ENCODE measurements around the gene SORBS1. TPM values are rescaled to one million over a fixed set of nuclear protein-coding genes. Genes with fewer than 3 reads are reported as not detected.

Gene SORBS1
- total RNA-seq, 1 donor from 2014 or later, result 0.77 TPM

DNA sequence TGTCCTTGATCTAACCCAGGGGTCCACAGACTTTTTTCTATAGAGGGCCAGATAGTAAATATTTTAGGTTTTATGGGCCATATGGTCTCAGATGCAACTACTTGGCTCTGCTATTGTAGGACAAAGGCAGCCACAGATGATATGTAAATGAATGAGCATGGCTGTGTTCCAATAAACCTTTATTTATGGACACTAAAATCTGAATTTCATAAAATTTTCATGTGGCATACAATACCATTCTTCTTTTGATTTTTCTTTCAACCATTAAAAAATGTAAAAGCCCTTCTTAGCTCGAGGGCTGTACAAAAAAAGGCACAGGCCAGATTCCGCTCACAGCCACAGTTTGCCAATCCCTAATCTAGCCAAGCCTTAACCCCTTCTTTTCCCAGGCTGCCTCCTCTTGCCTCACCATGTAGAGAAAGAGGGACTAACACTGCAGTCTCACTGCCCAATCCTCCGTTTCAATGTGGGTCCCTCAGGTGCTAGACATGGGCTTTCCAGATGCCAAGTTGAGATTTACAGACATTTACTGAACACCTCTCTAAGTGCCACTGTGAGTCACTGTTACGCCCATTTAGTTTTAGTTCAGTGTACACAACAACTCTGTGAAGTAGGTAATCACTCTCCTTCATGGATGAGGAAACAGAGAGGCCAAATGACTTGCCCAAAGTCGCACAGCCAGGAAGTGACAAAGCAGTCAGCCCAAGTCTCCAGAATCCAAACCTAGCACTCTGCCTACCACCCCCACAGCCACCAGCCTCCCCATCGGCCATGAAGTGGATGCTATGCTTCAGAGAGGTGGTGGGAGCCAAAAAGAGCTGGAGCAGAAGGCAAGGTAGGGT lies 137.8 kb downstream of the SORBS1 start:
- H3K27ac Mint-ChIP-seq, result no peak overlapping the region
- no peaks in the 10 kb centered on the region for H3K4me1 Mint-ChIP-seq
- peaks cover 12% of the 10 kb centered on the region for H3K27me3 Mint-ChIP-seq
- no peak for DNase-seq
- intact Hi-C loops (cut with micrococcal nuclease), result no loop called here
- H3K36me3 Mint-ChIP-seq (ENCODE audit: low read depth), result no peaks in the 10 kb centered on the region
- H3K9me3 Mint-ChIP-seq, result no peaks in the 10 kb centered on the region
- no peak overlapping the region for H3K4me3 Mint-ChIP-seq

DNA sequence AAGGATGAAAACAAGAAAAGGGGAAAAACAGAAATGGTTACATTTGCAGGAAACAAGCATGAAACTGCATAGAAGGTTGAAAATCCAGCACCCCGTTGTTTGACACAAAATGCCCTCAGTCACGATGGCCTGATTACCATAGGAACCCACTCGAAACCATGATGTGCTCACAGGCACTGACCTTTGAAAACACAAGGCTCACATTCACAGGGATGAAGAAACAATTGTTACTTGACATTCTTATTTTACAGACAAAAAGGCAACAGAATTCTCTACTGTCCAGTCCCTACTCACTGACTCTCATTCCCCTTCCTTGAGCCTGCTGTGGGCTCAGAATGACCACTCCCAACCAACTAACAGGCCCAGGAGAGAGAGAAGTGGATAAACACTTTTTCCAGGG lies 138.9 kb downstream of the SORBS1 start:
- H3K4me3 Mint-ChIP-seq, result no peak overlapping the region
- no peaks in the 10 kb centered on the region for H3K36me3 Mint-ChIP-seq (ENCODE audit: low read depth)
- peaks cover 10% of the 10 kb centered on the region for H3K27me3 Mint-ChIP-seq
- intact Hi-C loops (cut with micrococcal nuclease), result no loop called here
- no peaks in the 10 kb centered on the region for H3K4me1 Mint-ChIP-seq
- DNase-seq, result no peak
- H3K9me3 Mint-ChIP-seq, result no peaks in the 10 kb centered on the region
- no peak overlapping the region for H3K27ac Mint-ChIP-seq

DNA sequence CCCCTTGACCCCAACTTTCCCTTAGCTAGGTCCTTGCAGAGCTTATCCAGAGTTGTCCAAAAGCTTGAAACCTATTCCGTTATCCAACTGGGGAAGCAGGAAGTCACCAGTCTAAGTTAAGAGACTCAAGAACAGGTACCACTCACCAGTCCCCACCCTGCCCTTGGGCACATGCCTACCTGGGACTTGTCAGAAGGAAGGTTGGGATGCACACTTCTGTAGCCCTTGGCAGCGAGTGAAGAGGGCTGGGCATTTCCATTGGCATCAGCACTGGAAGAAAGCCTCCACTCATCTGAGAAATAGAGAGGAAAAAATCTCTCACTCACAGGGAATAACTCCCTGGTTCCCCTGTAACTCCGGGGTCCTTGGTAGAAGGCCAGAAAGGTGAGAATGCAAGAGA lies 139.4 kb downstream of the SORBS1 start:
- intact Hi-C loops (cut with micrococcal nuclease), result no loop called here
- Mint-ChIP-seq H3K36me3 (ENCODE audit: low read depth) (no peaks in the 10 kb centered on the region), H3K27me3 (peaks cover 10% of the 10 kb centered on the region), H3K4me1 (no peaks in the 10 kb centered on the region), H3K27ac (no peak overlapping the region), H3K4me3 (no peak overlapping the region), H3K9me3 (no peaks in the 10 kb centered on the region)
- DNase-seq, result no peak

DNA sequence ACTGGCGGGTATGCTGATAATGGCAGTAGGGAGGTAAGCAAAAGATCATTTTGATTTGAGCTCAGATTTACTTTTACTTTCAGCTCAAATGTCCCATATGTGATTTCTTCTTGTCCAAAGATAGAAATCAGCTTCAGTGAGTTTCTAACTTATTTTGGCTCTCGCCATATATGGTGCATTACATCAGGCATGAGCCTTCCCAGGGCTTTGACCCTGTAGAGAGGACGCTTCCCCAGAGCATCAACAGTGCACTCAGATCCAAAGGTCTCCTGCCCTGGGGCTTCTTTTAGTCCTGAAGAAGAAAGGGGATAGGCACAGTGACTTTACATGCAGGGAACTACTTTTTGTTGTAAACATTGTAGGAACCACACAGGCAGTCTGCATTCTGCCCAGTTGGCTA lies 141.8 kb downstream of the SORBS1 start:
- Mint-ChIP-seq H3K27ac (no peak overlapping the region), H3K4me1 (no peaks in the 10 kb centered on the region), H3K9me3 (no peaks in the 10 kb centered on the region), H3K4me3 (no peak overlapping the region), H3K36me3 (ENCODE audit: low read depth) (no peaks in the 10 kb centered on the region), H3K27me3 (peaks cover 8% of the 10 kb centered on the region)
- intact Hi-C loops (cut with micrococcal nuclease), result no loop called here
- DNase-seq, result no peak

DNA sequence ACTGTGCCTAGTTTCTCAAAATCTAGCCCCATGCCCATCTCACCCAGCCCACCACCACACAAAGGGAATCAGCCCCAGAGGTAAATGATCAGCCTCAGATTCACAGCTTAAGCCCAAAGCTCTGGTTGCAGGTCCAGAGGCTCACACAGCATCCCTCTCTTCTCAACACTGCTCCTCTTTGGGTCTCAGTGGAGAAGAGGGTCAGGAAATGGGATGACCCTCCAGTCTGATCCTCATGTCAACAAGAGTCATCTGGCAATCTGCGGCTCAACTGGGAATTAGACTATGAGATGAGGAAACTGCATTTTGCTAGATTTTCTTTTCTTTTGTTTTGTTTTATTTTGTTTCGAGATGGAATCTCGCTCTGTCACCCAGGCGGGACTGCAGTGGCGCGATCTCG lies 144.2 kb downstream of the SORBS1 start:
- intact Hi-C loops (cut with micrococcal nuclease), result no loop called here
- no peak for DNase-seq
- H3K9me3 Mint-ChIP-seq, result no peaks in the 10 kb centered on the region
- no peaks in the 10 kb centered on the region for H3K36me3 Mint-ChIP-seq (ENCODE audit: low read depth)
- no peaks in the 10 kb centered on the region for H3K4me1 Mint-ChIP-seq
- no peak overlapping the region for H3K27ac Mint-ChIP-seq
- H3K4me3 Mint-ChIP-seq, result no peak overlapping the region
- H3K27me3 Mint-ChIP-seq, result peaks cover 8% of the 10 kb centered on the region

DNA sequence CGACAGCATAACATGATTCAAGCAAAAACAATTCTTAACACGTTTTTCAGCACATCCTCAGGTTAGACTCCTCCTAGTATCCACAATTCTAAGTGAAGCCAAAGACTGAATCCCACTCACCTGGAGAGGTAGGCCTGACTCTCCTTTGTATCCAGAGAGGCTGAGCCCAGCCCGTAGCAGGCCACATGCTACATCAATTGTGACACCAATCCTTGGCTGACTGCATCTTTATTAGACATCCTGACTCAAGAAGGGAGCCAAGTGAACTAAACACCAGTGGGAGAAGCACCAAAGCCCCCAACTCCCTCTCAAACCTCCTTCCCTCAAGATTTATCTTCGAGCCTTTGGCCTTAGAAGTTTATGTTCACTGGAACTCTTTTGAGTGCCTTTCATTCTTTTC lies 144.9 kb downstream of the SORBS1 start:
- no peak overlapping the region for H3K27ac Mint-ChIP-seq
- no peaks in the 10 kb centered on the region for H3K9me3 Mint-ChIP-seq
- intact Hi-C loops (cut with micrococcal nuclease), result no loop called here
- H3K4me3 Mint-ChIP-seq, result no peak overlapping the region
- H3K4me1 Mint-ChIP-seq, result no peaks in the 10 kb centered on the region
- DNase-seq, result no peak
- no peaks in the 10 kb centered on the region for H3K36me3 Mint-ChIP-seq (ENCODE audit: low read depth)
- peaks cover 5% of the 10 kb centered on the region for H3K27me3 Mint-ChIP-seq

DNA sequence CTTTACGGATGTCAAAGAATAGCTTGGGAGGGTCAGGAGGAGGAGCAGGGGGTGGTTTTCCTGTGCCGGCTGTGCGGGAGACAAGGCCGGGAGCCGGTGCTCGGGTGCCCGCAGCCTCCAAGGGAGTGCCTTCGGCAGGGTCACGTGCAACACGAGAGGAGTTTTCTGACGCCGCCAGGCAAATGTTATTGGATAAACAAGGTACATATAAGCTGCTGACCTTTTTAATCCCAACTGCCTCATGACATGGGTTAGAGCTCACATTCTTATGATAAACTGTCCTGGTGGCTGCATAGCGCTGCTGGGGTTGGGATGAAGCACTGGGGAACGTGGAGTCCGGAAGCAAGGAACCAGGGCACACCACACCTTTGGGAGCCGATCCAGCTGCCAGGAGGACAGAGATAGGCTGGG lies 145.5 kb downstream of the SORBS1 start:
- Mint-ChIP-seq H3K36me3 (ENCODE audit: low read depth) (no peaks in the 10 kb centered on the region), H3K4me1 (no peaks in the 10 kb centered on the region), H3K27me3 (peaks cover 5% of the 10 kb centered on the region), H3K9me3 (no peaks in the 10 kb centered on the region), H3K4me3 (no peak overlapping the region), H3K27ac (no peak overlapping the region)
- no peak for DNase-seq
- intact Hi-C loops (cut with micrococcal nuclease), result no loop called here

DNA sequence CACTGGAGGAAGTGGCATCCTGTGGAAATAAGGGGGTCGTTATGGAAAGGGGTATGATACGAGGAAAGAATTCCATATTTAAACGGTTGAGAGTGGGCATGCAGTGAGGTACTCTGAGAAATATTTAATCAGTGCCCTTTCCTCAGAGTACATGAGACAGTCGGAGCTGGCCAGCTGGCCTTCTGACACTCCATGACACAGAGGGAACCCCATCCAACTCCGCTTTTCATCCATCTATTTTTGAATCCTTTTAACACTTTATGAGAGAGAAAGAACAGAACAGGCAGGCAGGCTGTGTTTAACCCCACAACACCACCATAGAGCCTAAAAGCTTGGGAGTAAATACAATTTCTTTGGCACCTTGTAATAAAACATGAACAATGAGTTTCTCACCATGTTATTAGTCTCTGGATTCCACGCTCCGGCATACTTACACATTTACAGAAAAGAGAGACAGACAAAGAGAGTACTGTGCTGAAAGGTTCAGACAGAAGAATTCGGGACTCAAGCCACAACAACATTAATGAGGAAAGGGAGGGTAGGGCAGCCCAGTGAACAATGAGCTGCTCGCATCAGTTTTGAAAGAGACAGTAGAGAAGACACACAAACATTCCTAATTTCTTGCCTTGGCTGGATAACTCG lies 146.2 kb downstream of the SORBS1 start:
- DNase-seq, result no peak
- Mint-ChIP-seq H3K4me1 (no peaks in the 10 kb centered on the region), H3K9me3 (no peaks in the 10 kb centered on the region), H3K4me3 (no peak overlapping the region), H3K27me3 (peaks cover 5% of the 10 kb centered on the region), H3K27ac (no peak overlapping the region), H3K36me3 (ENCODE audit: low read depth) (no peaks in the 10 kb centered on the region)
- intact Hi-C loops (cut with micrococcal nuclease), result no loop called here

DNA sequence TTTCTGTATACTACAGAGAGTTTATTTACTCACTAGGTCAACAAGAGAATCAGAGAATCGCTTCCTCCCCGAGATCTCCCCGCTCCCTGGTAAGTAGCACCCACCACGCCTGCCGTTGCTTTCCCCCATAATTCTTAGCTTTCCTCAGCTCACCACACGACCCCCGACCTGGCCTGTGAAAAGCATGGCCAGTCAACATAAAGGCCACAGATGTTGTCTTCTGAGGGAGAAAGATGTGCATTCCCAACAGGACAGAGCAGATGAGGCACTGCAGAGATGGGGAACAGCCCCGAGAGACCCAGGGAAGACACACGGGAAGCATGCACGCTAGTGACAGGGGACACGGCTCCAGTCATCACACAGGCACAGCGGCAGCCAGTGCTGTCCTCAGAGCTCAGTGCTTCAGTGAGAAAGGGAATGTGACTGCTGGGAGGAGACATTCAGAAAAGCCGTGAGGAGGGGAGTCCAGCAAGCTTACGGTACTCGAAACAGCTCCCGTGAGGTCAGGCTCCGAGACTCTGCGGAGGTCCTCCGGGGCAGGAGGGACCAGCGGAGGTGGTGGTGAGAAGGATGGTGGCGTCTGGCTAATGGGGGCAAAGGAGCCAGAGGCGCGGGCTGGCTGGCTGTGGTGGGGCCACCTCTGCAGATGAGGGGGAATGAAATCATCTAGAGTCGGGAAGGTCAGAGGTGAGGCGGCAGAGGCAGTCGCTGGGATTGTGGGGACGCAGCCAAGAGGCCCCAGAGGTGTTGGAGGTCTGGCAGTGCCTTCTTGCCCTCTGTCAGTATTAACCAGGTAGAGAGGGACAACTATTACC lies 146.9 kb downstream of the SORBS1 start:
- H3K27ac Mint-ChIP-seq, result no peak overlapping the region
- no peak overlapping the region for H3K4me3 Mint-ChIP-seq
- intact Hi-C loops (cut with micrococcal nuclease), result no loop called here
- H3K36me3 Mint-ChIP-seq (ENCODE audit: low read depth), result no peaks in the 10 kb centered on the region
- H3K9me3 Mint-ChIP-seq, result no peaks in the 10 kb centered on the region
- DNase-seq, result no peak
- H3K27me3 Mint-ChIP-seq, result peaks cover 9% of the 10 kb centered on the region
- no peaks in the 10 kb centered on the region for H3K4me1 Mint-ChIP-seq

DNA sequence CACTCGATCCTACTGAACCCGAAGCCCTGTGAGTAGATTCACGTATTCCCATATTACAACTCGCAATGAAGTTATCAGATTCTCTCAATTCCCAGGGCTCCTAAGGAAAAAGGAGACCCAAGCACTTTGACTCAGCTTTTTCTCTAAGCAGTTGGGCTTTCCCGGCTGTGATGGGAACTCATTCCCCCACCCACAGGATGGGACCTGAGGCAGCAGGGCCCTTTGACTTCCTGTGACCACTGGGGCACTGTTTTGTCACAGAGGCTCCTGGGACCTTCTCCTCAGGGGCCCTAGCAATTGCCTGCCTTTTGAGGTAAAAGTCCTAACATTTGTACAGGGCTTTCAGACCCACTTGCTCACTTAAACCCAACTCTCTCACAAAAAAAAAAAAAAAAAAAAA lies 147.6 kb downstream of the SORBS1 start:
- Mint-ChIP-seq H3K4me1 (no peaks in the 10 kb centered on the region), H3K4me3 (no peak overlapping the region), H3K36me3 (ENCODE audit: low read depth) (no peaks in the 10 kb centered on the region), H3K9me3 (no peaks in the 10 kb centered on the region), H3K27ac (no peak overlapping the region), H3K27me3 (peaks cover 10% of the 10 kb centered on the region)
- intact Hi-C loops (cut with micrococcal nuclease), result no loop called here
- DNase-seq, result no peak

DNA sequence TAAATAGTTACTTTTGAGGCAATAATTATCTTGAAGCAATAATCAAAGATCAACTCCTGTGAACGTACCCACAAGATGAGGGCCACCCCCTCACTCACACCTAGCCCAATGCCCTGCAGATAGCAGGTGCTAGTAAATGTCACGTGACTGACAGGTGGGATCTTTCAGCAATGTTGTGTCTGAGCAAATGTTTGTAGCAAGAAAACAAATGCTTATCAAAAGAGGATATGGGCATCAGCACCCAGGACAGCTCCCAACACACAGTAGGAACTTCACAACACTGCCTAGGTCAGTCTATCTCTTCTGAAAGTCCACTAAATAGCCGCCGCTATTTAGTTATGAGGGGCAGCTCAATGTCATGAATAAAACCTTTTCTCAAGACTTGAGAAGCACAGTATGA lies 149.5 kb downstream of the SORBS1 start:
- Mint-ChIP-seq H3K9me3 (no peaks in the 10 kb centered on the region), H3K36me3 (ENCODE audit: low read depth) (no peaks in the 10 kb centered on the region), H3K27ac (no peak overlapping the region), H3K27me3 (peaks cover 12% of the 10 kb centered on the region), H3K4me3 (no peak overlapping the region), H3K4me1 (no peaks in the 10 kb centered on the region)
- no peak for DNase-seq
- intact Hi-C loops (cut with micrococcal nuclease), result no loop called here

DNA sequence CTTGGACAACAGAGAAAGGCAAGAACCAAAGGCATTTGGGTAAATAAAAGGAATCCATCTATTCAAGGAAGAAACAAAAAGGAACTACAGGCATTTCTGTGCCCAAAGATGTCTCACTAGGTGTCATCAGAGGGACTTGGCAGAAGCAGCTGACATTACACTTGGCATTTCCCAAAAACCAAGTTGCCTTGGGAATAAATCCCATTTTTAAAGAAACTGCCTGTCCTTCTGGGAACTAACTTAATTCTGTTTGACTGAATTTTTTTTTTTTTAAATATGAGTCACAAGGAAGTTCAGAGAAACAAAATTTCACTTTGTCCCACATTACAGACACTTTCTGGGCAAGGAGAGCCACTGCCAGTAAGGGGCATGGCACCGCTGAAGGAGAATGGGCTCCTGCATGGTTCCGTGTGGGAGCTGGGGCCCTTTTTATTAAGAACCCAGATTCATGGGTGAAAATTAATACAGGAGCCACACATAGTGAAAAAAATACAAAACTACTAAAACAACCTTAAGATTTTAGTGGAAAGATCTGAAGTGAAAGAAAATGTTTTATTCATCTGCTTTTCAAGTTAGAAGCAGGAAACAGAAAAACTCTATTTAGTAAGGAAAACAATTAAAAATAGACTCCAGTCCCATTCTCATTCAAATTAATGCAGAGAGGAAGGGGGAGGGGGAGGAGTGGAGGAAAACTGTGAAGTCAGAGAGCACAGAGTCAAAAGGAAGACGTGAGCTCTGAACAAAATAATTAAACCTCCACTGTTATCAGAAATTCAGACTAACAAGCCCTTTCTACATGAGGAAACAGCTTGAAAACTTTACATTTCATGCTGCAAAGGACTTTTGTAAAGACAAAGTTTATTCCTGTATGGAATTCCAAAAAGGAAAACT lies 151.9 kb downstream of the SORBS1 start:
- intact Hi-C loops (cut with micrococcal nuclease), result no loop called here
- H3K9me3 Mint-ChIP-seq, result no peaks in the 10 kb centered on the region
- no peaks in the 10 kb centered on the region for H3K36me3 Mint-ChIP-seq (ENCODE audit: low read depth)
- H3K27me3 Mint-ChIP-seq, result peaks cover 12% of the 10 kb centered on the region
- no peak for DNase-seq
- H3K4me1 Mint-ChIP-seq, result no peaks in the 10 kb centered on the region
- no peak overlapping the region for H3K4me3 Mint-ChIP-seq
- H3K27ac Mint-ChIP-seq, result no peak overlapping the region

DNA sequence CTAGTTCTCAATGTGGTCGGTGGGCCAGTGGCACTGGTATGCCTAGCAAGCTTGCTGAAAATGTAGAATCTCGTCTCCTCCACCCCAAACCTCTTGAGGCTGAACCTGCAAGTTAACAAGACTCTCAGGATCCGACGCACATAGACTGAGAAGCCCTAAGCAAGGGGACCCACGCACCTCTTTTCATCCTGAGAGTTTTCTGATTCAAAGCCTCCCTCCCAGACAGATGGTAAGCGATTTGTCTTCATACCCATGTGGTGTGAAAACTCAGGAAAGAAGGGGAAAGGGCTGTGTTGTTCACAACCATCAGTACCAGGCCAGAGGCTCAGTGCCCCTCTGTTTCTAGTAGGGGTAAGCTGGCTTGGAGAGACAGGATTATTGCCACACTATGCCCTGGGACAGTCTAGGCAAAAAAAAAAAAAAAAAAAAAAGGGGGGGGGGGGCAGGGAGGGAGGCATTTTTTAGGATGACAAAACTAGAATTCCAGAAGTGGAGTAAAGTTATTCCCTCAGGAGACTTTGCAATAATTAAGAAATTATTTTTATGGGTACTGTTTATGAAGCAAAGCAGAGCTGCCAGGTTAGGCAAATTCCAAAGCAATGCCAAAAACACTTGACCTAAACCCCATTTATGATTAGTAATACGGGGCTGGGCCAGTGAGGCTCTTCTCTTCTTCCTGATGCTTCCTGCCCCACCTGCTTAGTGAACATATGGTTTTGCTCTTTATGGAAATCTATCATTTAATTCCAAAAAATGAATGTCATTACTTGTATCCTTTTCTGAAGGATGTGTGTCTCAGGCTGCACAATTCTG lies 152.8 kb downstream of the SORBS1 start:
- Mint-ChIP-seq H3K9me3 (no peaks in the 10 kb centered on the region), H3K4me3 (no peak overlapping the region), H3K27me3 (peaks cover 12% of the 10 kb centered on the region)

More for the DNA sequence above, 152.8 kb downstream of the SORBS1 start:
- no peaks in the 10 kb centered on the region for H3K4me1 Mint-ChIP-seq
- no peak overlapping the region for H3K27ac Mint-ChIP-seq
- intact Hi-C loops (cut with micrococcal nuclease), result no loop called here
- no peaks in the 10 kb centered on the region for H3K36me3 Mint-ChIP-seq (ENCODE audit: low read depth)
- DNase-seq, result no peak
